ENCODE measurements around the gene SPDYE2.
"Not testable (repeated sequence)": the region's sequence is repeated elsewhere in the genome, so short reads cannot be mapped to it uniquely, and the experiment has no call there.

DNA sequence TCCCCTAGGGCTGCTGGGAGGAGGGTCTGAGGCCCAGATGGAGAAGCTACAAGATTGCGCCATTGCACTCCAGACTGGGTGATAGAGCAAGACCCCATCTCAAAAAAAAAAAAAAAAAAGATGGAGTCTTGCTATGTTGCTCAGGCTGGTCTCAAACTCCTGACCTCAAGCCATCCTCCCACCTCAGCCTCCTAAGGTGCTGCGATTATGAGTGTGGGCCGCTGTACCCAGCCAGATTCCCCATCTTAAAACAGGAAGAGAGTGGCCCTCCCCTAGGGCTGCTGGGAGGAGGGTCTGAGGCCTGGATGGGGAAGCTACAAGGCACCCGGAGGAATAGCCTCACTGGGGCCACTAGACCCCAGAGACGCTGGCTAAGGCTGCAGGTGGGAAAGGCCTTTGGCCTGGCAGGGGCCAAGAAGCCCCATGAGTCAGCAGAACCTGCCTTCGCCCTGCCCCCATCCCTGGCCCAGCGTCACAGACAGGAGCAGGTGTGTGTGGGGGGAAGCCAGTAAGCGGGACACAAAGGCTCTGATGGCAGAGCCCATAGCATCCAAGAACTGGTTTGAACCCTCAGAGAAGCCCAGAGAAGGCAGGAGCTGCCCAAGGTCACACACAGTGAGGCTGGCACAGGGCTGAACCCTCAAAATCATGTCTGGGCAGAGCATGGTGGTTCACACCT is 43.5 kb upstream of the SPDYE2 start:
- TF ChIP-seq, protein P1, sequence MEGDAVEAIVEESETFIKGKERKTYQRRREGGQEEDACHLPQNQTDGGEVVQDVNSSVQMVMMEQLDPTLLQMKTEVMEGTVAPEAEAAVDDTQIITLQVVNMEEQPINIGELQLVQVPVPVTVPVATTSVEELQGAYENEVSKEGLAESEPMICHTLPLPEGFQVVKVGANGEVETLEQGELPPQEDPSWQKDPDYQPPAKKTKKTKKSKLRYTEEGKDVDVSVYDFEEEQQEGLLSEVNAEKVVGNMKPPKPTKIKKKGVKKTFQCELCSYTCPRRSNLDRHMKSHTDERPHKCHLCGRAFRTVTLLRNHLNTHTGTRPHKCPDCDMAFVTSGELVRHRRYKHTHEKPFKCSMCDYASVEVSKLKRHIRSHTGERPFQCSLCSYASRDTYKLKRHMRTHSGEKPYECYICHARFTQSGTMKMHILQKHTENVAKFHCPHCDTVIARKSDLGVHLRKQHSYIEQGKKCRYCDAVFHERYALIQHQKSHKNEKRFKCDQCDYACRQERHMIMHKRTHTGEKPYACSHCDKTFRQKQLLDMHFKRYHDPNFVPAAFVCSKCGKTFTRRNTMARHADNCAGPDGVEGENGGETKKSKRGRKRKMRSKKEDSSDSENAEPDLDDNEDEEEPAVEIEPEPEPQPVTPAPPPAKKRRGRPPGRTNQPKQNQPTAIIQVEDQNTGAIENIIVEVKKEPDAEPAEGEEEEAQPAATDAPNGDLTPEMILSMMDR (conservative IDR thresholded peaks at IDR 0.05; ENCODE audit: low read length): not testable (repeated sequence)
- TF ChIP-seq EZH2phosphoT487 (IDR thresholded peaks at IDR 0.05; ENCODE audit: borderline replicate concordance, low read depth, low read length): not testable (repeated sequence)
